ENCODE measurements around the gene MEF2B.
A peak's percentile ranks its signal among the peaks of the same experiment; 100 is the strongest.

Gene MEF2B

DNA sequence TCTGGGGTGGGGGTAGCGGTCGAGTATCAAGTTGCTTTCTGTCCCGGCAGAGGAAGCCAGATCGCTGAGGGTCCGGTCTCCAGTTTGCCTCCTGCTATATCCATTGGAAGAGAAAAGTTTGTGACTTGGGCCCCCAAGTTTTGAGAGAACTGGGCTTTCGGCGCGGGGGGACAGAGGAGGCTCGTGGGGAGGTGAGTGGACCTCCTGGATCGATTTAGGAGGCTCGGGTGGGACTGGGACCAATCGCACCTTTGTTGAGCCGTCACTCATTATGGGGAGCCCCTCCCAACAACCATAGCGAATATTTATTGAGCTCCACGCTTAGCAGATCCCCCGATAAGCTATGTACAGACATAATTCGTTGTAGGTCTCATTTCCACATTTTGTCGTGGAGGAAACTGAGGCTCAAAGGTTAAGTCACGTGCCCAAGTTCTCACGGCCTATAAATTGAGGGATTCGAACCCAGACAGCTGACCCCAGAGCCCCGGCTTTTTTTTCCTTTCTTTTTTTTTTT is 22.9 kb upstream of the MEF2B start:
- TF ChIP-seq, protein P1, sequence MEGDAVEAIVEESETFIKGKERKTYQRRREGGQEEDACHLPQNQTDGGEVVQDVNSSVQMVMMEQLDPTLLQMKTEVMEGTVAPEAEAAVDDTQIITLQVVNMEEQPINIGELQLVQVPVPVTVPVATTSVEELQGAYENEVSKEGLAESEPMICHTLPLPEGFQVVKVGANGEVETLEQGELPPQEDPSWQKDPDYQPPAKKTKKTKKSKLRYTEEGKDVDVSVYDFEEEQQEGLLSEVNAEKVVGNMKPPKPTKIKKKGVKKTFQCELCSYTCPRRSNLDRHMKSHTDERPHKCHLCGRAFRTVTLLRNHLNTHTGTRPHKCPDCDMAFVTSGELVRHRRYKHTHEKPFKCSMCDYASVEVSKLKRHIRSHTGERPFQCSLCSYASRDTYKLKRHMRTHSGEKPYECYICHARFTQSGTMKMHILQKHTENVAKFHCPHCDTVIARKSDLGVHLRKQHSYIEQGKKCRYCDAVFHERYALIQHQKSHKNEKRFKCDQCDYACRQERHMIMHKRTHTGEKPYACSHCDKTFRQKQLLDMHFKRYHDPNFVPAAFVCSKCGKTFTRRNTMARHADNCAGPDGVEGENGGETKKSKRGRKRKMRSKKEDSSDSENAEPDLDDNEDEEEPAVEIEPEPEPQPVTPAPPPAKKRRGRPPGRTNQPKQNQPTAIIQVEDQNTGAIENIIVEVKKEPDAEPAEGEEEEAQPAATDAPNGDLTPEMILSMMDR (IDR thresholded peaks at IDR 0.05; ENCODE audit: insufficient read depth, low read length, poor library complexity, severe bottlenecking), result no peak
- no peak for TF ChIP-seq EZH2phosphoT487 (conservative IDR thresholded peaks at IDR 0.05; ENCODE audit: low read length)
- peaks cover 3% of the 10 kb centered on the region; the same call in 1 of the 2 replicates for H3F3A ChIP-seq (ENCODE audit: insufficient read depth)
- H3K27me3 ChIP-seq (ENCODE audit: low read length), result no peaks in the 10 kb centered on the region
- peak overlapping the region; percentile 66 for H3K27ac ChIP-seq (ENCODE audit: low read depth, low read length)
- H3K4me3 ChIP-seq (ENCODE audit: insufficient read depth, low read length, poor library complexity, severe bottlenecking), result peak overlapping the region; percentile 100
- no peaks in the 10 kb centered on the region for H3K9me3 ChIP-seq (ENCODE audit: insufficient read depth, low read length)
- H2AFZ ChIP-seq (ENCODE audit: low read depth, low read length, severe bottlenecking), result peak overlapping the region; percentile 84
- no peaks in the 10 kb centered on the region for H4K20me1 ChIP-seq (ENCODE audit: low read depth, low read length)
- peak overlapping the region; percentile 90 for H3K9ac ChIP-seq (ENCODE audit: low read length)
- no peaks in the 10 kb centered on the region for H3K9me2 ChIP-seq (replicated peaks; ENCODE audit: insufficient read depth, low read length)
- peaks cover 40% of the 10 kb centered on the region for H3K79me2 ChIP-seq (ENCODE audit: insufficient read depth, low read length)
- H3K4me2 ChIP-seq (ENCODE audit: low read depth, low read length, poor library complexity, severe bottlenecking), result peak overlapping the region; percentile 72
- H3K36me3 ChIP-seq (ENCODE audit: low read length), result no peaks in the 10 kb centered on the region

DNA sequence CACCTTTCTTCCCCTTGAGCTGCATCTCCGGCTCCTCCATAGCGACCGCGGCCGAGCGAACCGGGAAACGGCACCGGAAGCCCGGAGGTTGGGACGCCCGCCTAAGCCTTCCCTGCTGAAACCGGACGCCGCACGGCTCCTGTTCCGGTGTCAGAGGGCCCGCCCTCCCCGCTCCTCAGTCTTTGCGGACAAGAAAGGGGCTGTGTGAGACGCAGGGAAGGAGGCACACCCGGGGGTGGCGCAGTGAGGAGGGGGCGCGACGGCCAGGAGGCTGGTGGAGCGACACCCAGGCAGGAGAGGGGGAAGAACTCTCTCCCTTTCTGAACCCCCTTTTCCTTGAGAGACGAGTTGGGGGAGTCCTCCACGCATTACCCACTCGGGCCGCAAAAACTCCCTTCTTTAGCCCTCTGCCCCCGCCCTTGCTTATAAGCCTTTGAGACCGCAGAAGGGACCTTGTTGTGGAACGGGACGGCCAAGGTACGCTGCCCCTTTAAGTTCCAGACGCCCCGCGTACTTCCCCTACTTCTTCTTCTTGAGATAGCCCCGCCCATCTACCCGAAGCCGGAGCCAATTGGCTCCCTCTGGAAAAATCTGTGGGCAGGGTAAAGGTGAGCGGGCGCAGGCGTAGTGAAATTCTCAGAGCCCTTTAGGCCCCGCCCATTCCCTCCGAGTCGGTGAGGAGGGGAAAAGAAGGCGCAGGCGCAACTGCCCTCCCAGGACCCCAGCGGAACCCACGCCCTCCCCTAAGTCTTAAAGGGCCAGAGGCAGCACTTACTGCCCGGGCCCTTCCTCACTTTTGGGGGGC is 22.2 kb upstream of the MEF2B start, which contains the start of the genes BORCS8 and RFXANK:
TSS of gene BORCS8 (minus strand) at position 75 of the 805 bp plus-strand sequence. CDS start at position 40, 35 bp downstream.
TSS of gene RFXANK (plus strand) at position 181 of the 805 bp plus-strand sequence. CDS start 1,689 bp downstream, outside the sequence.
- peaks cover 40% of the 10 kb centered on the region for H3K79me2 ChIP-seq (ENCODE audit: insufficient read depth, low read length)
- no peaks in the 10 kb centered on the region for H3K9me2 ChIP-seq (replicated peaks; ENCODE audit: insufficient read depth, low read length)
- H3K9me3 ChIP-seq (ENCODE audit: insufficient read depth, low read length), result no peaks in the 10 kb centered on the region
- H2AFZ ChIP-seq (ENCODE audit: low read depth, low read length, severe bottlenecking), result peak within 1 kb of the TSS; percentile 84
- H3K9ac ChIP-seq (ENCODE audit: low read length), result peak within 1 kb of the TSS; percentile 93
- peak within 1 kb of the TSS; percentile 100 for H3K4me3 ChIP-seq (ENCODE audit: insufficient read depth, low read length, poor library complexity, severe bottlenecking)
- TF ChIP-seq, protein P1 (IDR thresholded peaks at IDR 0.05; ENCODE audit: insufficient read depth, low read length, poor library complexity, severe bottlenecking), result no peak
- no peak for TF ChIP-seq EZH2phosphoT487 (conservative IDR thresholded peaks at IDR 0.05; ENCODE audit: low read length)
- H4K20me1 ChIP-seq (ENCODE audit: low read depth, low read length), result no peaks in the 10 kb centered on the region
- peak within 1 kb of the TSS; percentile 87 for H3K4me2 ChIP-seq (ENCODE audit: low read depth, low read length, poor library complexity, severe bottlenecking)
- no peaks in the 10 kb centered on the region for H3K36me3 ChIP-seq (ENCODE audit: low read length)
- peak within 1 kb of the TSS; percentile 94 for H3K27ac ChIP-seq (ENCODE audit: low read depth, low read length)
- peaks cover 3% of the 10 kb centered on the region; the same call in 1 of the 2 replicates for H3F3A ChIP-seq (ENCODE audit: insufficient read depth)
- no peaks in the 10 kb centered on the region for H3K27me3 ChIP-seq (ENCODE audit: low read length)

DNA sequence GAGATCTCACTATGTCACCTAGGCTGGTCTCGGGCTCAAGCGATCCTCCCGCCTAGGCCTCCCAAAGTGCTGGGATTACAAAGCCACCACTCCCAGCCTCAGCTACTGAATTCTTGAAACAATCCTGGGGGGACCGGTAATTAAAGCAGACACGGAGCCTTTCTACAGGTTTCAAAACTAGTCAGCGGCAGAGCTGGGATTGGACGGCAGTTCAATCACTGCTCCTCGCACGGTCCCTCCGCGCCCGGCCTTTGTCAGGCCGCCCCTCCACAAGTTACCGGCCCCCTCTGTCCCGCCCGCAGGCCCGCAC is 21.7 kb upstream of the MEF2B start:
- Histone ChIP-seq H3K27ac (ENCODE audit: low read depth, low read length) (peak overlapping the region; percentile 94), H3K4me3 (ENCODE audit: insufficient read depth, low read length, poor library complexity, severe bottlenecking) (peak overlapping the region; percentile 91)

More for the DNA sequence above, 21.7 kb upstream of the MEF2B start:
- peak overlapping the region; percentile 74 for H2AFZ ChIP-seq (ENCODE audit: low read depth, low read length, severe bottlenecking)
- peak overlapping the region; percentile 93 for H3K9ac ChIP-seq (ENCODE audit: low read length)
- TF ChIP-seq EZH2phosphoT487 (conservative IDR thresholded peaks at IDR 0.05; ENCODE audit: low read length), result no peak
- TF ChIP-seq, protein P1 (IDR thresholded peaks at IDR 0.05; ENCODE audit: insufficient read depth, low read length, poor library complexity, severe bottlenecking), result no peak
- peaks cover 3% of the 10 kb centered on the region; the same call in 1 of the 2 replicates for H3F3A ChIP-seq (ENCODE audit: insufficient read depth)
- no peaks in the 10 kb centered on the region for H3K27me3 ChIP-seq (ENCODE audit: low read length)
- peak overlapping the region; percentile 87 for H3K4me2 ChIP-seq (ENCODE audit: low read depth, low read length, poor library complexity, severe bottlenecking)
- H4K20me1 ChIP-seq (ENCODE audit: low read depth, low read length), result no peaks in the 10 kb centered on the region
- no peaks in the 10 kb centered on the region for H3K36me3 ChIP-seq (ENCODE audit: low read length)
- H3K9me3 ChIP-seq (ENCODE audit: insufficient read depth, low read length), result no peaks in the 10 kb centered on the region
- H3K9me2 ChIP-seq (replicated peaks; ENCODE audit: insufficient read depth, low read length), result no peaks in the 10 kb centered on the region
- peaks cover 40% of the 10 kb centered on the region for H3K79me2 ChIP-seq (ENCODE audit: insufficient read depth, low read length)

Data from SU-DHL-6 (cell line).